ENCODE data around the gene ELOVL3. TPM values are rescaled to one million over a fixed set of nuclear protein-coding genes. Genes with fewer than 3 reads are reported as not detected.

Gene ELOVL3
- total and polyA plus RNA-seq, 10 of the 15 experiments (the other 5 are each of a cell fraction or from before 2014, with no cell fraction given): 0.10 to 0.18 (median 0.11) TPM; not detected in 7

- no peak overlapping the region for H3K27ac ChIP-seq (ENCODE audit: control insufficient read depth, insufficient read depth)
- ChIA-PET RAD21 (ENCODE audit: unreplicated experiment) (interaction anchor here (0.7 to 13.1 kb wide), 4 partner anchors 15 to 173 kb away, joined by 3 to 256 read pairs (median 12); no protein-coding TSS in a partner anchor), CTCF (interaction anchor here (0.9 to 15.4 kb wide), 7 partner anchors 21 to 196 kb away, joined by 3 to 632 read pairs (median 4); no protein-coding TSS in a partner anchor), POLR2A (interaction anchor here (0.6 kb wide), 1 partner anchor 74 kb away, joined by 3 read pairs; no protein-coding TSS in a partner anchor), SMC1A (ENCODE audit: uncharacterized antibody, unreplicated experiment) (interaction anchor here (0.7 to 12.2 kb wide), 5 partner anchors 58 to 166 kb away, joined by 3 to 231 read pairs (median 4); no protein-coding TSS in a partner anchor)
- FAIRE-seq (no peak), ATAC-seq (no peak), DNase-seq (ENCODE audit: low read depth, low spot score) (no peak)
- H3K4me3 ChIP-seq: no peak overlapping the region
- peaks cover 15% of the 10 kb centered on the region for H3K4me1 ChIP-seq (ENCODE audit: control insufficient read depth, insufficient read depth, low read length)
- H3K9ac ChIP-seq (ENCODE audit: control insufficient read depth, insufficient read depth, low read length): no peak overlapping the region
- TF ChIP-seq POLR2A (IDR thresholded peaks at IDR 0.05; ENCODE audit: low read depth, low read length) (no peak), SPI1 (IDR thresholded peaks at IDR 0.05; ENCODE audit: borderline replicate concordance, insufficient read depth, low read depth, low read length) (no peak), GATAD2B (conservative IDR thresholded peaks at IDR 0.05; ENCODE audit: low read depth) (no peak), ZBTB4 (CRISPR knock-in tag; IDR thresholded peaks at IDR 0.05) (no peak)
- H3K79me2 ChIP-seq (ENCODE audit: control insufficient read depth, insufficient read depth, low read length): no peaks in the 10 kb centered on the region
- no peaks in the 10 kb centered on the region for H3K36me3 ChIP-seq (ENCODE audit: control insufficient read depth in 2 of 2, insufficient read depth in 2 of 2, low read length in 1 of 2)
- H4K20me1 ChIP-seq (ENCODE audit: control insufficient read depth, insufficient read depth): no peaks in the 10 kb centered on the region
- in situ Hi-C loops (cut with MboI): loop anchor here (5.0 kb wide), 2 partner anchors 125 to 180 kb away; no protein-coding TSS in a partner anchor
- intact Hi-C loops (cut with micrococcal nuclease; ENCODE audit: unreplicated experiment): loop anchor here (5.0 kb wide), 1 partner anchor 250 kb away; no protein-coding TSS in a partner anchor
- H3K9me3 ChIP-seq (replicated peaks; ENCODE audit: control insufficient read depth, insufficient read depth, low read length): no peaks in the 10 kb centered on the region
- no TSS peak for BruUV-seq (replicated peaks)
- no peak overlapping the region for H2AFZ ChIP-seq (ENCODE audit: control insufficient read depth, low read depth, low read length)
- WGBS (ENCODE audit: insufficient coverage, insufficient replicate concordance, low lambda C conversion rate, missing lambda C conversion rate): 45% methylated on average over 8 of the region's 8 CpGs
- peaks cover 7 to 11% of the 10 kb centered on the region in 2 experiments for H3K27me3 ChIP-seq (replicated peaks in 1 of 2; ENCODE audit: control insufficient read depth in 2 of 2, insufficient read depth in 2 of 2, low read length in 1 of 2)
- no peak overlapping the region for H3K4me2 ChIP-seq (ENCODE audit: control insufficient read depth, insufficient read depth)
Measured at GRCh38 chr10:102227050-102227449, 951 bp downstream of the ELOVL3 start.
